GM19239 (cell line): ENCODE data around the gene GFY.

ENCODE experiments used
- DNase-seq: peaks from one replicate; pipeline ENCODE4 v3.0.0; 2011; ENCODE audit warnings: low spot score; ENCODE audit not compliant: insufficient read length
- FAIRE-seq: peaks from 2 replicates; lab custom pipeline; 2011; peaks lifted over from hg19 to GRCh38; lab: Jason Lieb, UNC

GFY gene

GRCh38 chr19:49407482-49408015 lies 17.6 kb upstream of the GFY start:
- FAIRE-seq (no peak), DNase-seq (no peak)

- DNase-seq: no peak
- FAIRE-seq: no peak
Measured at GRCh38 chr19:49408816-49409440, 16.3 kb upstream of the GFY start.

- DNase-seq: no peak
- FAIRE-seq: peak; percentile 90
Measured at GRCh38 chr19:49409441-49410029, 15.7 kb upstream of the GFY start.

GRCh38 chr19:49411681-49412326 lies 13.4 kb upstream of the GFY start:
- no peak for FAIRE-seq
- no peak for DNase-seq

GRCh38 chr19:49413348-49413747 lies 11.8 kb upstream of the GFY start:
- no peak for FAIRE-seq
- DNase-seq: no peak

- no peak for DNase-seq
- no peak for FAIRE-seq
Measured at GRCh38 chr19:49414256-49414655, 10.9 kb upstream of the GFY start.

- FAIRE-seq: no peak
- no peak for DNase-seq
Measured at GRCh38 chr19:49415102-49415809, 9.9 kb upstream of the GFY start.

- DNase-seq (no peak), FAIRE-seq (no peak)
Measured at GRCh38 chr19:49415810-49416200, 9.4 kb upstream of the GFY start.

- FAIRE-seq (no peak), DNase-seq (no peak)
Measured at GRCh38 chr19:49417088-49417487, 8.1 kb upstream of the GFY start.

- DNase-seq (no peak), FAIRE-seq (no peak)
Measured at GRCh38 chr19:49418511-49418910, 6.7 kb upstream of the GFY start.

GRCh38 chr19:49419173-49419572 lies 6.0 kb upstream of the GFY start:
- no peak for FAIRE-seq
- DNase-seq: no peak

GRCh38 chr19:49420227-49420626 lies 5.0 kb upstream of the GFY start:
- FAIRE-seq (no peak), DNase-seq (no peak)

GRCh38 chr19:49421039-49421877 lies 3.9 kb upstream of the GFY start:
- no peak for DNase-seq
- no peak for FAIRE-seq

- FAIRE-seq (no peak), DNase-seq (no peak)
Measured at GRCh38 chr19:49421878-49422202, 3.3 kb upstream of the GFY start.

- DNase-seq: no peak
- no peak for FAIRE-seq
Measured at GRCh38 chr19:49422407-49423070, 2.6 kb upstream of the GFY start.

- no peak for DNase-seq
- FAIRE-seq: no peak
Measured at GRCh38 chr19:49423071-49423984, 1.9 kb upstream of the GFY start, which contains the start of gene PTH2. TSS of gene PTH2 (minus strand) at chr19:49423441. CDS start at chr19:49423339, 102 bp downstream.

GRCh38 chr19:49423985-49424303 lies 1.2 kb upstream of the GFY start:
- DNase-seq: no peak
- FAIRE-seq: no peak

GRCh38 chr19:49425922-49426592 lies 869 bp downstream of the GFY start:
- no peak for FAIRE-seq
- DNase-seq: no peak
